Effector CD8-positive, alpha-beta T cell (primary cell): ENCODE data around the gene CRIP2.
A peak's percentile ranks its signal among the peaks of the same experiment; 100 is the strongest.

Experiments used
- DNase-seq: peaks from one replicate; lab custom pipeline; 2025; lab: John Stamatoyannopoulos, UW

The CRIP2 gene

DNA sequence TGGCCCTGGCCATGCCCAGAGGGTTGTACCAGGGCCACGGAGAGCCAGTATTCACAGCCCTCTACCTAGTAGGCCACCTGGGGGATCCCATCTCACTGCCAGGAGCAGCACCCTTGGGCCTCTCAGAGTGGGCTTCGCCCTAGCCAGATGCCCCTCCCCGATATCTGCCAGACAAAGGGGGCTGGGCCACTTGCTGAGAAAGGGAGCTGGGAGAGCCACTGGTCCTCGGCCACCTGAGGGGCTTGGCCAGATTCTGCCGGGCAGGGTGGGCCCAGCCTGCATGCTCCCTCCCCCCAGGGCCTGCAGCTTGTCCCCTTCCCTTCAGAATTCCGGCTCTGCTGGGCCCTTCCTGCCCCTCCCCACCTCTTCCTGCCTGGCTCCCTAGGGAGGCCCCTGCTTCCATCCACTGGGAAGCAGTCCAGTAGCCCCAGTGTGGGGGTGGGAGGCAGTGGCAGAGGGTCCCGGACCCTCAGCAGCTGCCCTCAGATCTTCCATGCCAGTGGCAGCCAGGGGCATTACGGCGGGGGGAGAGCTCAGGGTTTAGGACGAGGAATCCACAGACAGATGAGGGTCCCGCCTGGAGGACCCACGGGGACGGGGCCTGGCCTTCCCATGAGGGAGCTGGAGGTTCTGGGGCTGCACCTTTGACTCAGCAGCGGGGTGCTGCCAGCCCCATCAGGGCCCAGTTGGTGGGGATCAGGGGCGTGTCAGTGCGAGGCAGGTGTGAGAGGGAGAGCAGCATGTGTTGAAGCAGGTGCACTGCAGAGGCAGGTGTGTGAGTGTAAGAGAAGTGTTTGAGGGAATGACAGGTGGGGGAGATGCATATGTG lies 2.4 kb downstream of the CRIP2 start:
- DNase-seq, result no peak

DNA sequence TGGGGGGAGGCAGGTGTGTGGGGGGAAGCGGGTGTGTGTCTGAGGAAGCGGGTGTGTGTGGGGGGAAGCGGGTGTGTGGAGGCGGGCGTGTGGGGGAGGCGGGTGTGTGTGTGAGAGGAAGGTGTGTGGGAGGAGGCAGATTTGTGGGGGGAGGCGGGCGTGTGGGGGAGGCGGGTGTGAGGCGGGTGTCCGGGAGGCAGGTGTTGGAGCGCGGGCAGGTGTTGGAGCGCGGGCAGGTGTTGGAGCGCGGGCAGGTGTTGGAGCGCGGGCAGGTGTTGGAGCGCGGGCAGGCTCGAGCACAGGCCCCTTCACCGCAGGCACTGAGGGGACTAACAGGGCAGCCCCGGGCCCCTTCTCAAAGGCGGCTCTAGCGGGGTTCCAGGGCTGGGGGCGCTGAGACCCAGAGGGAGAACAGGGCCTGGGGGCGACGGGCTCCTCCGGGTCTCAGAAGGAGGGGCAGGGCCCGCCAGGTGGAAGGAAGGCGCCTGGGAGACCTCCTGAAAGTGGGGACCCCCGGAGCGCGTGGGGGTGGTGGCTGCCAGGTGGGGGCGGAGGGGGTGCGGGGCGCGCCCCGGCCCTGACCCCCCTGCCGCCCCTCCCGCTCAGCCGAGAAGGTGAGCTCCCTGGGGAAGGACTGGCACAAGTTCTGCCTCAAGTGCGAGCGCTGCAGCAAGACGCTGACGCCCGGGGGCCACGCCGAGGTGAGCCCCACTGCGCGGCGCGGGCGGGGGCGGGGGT lies 3.2 kb downstream of the CRIP2 start:
- DNase-seq, result peak; percentile 39

DNA sequence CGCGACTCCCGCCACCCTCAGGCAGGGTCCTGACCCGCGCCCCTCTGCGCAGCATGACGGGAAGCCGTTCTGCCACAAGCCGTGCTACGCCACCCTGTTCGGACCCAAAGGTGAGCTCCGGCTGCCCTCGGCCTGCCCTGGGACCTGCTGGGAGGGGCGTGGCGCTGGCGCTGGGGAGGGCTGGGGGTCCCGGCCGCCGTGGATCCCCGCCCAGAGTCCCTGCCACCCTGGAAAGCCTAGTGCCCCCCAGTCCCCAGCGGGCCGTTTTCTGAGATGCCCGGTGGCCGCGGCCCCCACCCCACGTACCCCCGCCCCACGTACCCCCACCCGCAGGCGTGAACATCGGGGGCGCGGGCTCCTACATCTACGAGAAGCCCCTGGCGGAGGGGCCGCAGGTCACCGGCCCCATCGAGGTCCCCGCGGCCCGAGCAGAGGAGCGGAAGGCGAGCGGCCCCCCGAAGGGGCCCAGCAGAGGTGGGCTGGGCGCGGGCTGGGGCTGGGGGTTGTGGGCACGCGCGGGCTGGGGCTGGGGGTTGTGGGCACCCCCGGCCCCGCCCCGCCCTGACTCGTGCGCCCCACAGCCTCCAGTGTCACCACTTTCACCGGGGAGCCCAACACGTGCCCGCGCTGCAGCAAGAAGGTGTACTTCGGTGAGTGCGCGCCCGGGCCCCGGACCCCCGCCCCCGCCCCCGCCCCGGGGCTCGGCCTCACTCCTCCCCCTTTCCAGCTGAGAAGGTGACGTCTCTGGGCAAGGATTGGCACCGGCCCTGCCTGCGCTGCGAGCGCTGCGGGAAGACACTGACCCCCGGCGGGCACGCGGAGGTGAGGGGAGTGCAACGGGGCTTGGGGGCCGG lies 4.0 kb downstream of the CRIP2 start:
- DNase-seq, result peak; percentile 21

DNA sequence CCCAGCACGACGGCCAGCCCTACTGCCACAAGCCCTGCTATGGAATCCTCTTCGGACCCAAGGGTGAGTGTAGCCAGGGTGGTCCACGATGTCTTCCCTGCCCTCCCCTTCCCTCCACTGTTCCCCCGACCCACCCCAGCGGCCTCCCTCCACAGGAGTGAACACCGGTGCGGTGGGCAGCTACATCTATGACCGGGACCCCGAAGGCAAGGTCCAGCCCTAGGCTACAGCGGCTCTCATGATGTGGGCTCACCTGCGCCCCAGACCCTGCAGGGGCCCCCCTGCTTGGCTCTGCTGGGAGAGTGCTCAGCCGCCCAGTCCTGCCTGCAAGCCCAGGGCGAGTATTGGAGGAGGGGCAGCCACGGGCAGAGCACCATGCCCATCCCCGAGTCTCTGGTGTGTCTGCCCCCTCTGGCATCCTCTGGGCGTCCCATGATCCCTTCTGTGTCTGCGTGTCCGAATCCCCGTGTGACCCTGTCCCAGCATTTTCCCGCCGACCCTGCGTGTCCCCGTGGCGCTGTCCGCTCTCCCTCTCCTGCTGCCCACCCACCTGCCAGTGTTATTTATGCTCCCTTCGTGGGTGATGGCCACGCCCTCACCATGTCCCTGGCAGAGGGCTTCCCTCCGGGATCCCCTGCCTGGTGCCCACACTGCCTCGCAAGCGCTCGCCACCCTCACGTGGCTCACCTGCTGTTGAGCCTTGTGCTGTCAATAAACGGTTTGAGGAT lies 5.0 kb downstream of the CRIP2 start:
- DNase-seq, result no peak

DNA sequence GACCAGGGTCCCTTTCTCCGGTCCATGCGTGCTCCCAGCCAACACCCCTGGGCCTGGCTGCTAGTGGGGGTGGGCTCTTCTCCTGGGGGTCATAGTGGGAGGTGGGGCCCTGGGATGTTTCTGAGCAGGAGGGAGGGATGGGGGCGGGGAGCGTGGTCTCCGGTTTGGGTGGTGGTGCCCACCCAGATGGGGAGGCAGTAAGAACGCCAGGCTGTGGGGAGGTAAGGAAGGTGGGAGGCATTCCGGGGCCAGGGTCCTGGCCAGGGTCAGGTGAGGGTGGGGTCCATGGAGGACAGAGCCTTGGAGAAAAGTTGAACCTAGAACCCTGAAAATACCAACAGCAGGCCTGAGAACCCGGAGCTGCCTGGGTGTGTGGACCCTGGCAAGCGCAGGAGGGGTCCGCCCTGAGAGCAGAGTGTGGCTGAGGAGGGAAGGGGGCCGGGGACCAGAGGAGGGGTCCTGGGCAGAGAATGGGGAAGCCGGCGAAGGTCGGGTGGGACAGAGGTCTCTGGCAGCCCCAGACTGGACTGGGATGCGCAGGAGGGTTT lies 5.7 kb downstream of the CRIP2 start:
- DNase-seq, result no peak

DNA sequence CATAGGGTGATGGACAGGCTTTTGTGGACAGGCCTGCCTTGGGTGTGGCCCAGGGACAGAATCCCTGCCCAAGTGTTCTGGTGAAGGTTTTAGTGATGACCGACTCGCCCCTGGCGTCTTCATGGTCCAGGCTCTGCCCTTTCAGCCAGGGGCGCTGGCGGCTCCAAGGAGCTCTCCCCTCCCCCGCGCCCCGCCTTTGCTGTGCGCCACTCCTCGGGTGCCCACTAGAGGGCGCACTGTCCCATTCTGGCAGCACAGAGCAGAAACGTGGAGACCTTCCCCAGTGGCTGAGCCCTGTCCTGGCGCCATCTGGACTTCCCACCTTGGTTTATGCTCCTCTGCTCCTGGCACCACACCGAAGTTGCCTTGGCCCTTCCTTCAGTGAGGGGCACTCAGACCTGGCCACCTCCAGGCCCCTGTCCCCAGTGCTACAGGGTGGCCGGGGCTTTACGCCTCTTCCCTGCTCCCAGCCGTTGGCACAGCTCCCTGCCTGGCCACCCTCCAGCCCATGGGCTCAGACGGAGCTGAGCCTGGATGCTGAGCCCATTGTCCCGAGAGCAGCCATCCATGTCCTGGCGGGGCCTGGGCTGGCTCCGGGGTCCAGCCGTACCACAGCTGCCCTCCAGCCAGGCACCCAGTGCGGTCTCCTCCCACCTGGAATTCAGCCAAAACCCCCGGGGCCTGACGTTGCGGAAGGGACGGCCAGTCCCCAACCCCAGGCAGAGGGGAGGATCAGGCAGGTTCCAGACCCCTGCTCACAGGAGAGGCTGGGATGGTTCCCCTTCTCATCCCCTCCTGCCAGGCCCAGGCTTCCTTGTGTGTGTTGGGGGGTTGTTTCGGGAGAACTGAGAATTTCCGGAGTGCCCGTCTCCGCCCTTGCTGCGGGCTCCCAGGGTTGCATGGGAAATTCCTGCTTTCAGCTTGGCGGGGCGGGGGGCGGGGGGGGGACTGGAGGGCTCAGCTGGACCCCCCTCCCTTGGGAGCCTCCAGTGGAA lies 6.5 kb downstream of the CRIP2 start:
- DNase-seq, result peak; percentile 90

DNA sequence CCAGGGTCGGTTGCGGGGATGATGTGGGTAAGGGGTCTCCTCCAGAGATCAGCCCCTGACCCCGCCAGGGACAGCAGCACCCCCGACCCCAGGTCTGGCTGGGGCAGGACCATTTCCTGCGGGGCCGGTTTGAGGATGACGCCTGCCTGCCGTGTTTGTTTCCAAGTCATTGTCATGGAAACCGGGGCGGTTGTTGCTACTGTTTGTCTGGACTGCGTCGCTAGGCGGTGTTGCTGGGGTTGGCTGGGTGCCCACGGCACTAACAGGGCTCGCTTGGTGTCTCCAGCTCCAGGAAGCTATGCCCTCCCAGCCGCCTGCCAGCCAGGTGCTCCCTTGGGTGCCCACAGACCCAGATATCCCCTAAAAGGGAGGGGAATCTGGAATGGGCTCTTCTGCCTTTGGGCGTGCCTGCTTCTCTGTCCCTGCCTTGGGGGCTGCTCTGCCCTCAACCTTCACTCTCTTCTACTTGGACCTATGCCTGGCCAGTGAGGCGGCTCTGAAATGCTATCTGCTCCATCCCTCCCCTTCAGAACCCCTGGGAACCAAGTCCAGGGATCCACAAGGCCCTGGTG lies 7.4 kb downstream of the CRIP2 start:
- peak; percentile 90 for DNase-seq

DNA sequence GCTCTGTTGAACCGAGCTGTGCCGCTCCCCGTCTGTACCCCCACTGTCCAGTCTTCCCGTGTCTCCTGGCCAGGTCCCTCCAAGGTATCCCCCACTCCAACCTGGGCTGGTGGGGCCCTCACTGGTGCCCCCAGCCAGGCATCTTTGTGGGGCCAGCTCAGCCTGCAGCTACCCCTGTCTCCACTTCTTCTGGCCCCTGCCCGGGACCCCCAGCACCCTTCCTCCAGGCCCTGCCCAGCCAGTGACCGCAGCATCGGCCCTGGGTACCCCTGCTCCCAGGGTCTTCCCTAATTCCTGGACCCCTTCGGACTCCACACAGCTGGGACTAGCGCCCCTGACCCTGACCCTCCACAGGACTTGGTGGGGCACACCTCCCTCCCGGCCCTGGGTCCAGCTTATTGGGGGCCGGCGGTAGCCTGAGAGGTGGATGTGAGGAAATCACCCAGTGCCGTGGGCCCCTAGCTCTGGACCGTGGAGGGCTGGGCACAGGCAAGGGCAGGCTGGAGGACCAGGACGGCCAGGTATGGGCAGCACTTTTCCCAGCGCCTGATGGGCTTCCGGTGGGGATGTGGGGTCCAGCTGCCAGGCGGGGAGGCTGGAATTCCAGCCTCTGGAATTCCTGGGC lies 8.0 kb downstream of the CRIP2 start:
- DNase-seq, result no peak

DNA sequence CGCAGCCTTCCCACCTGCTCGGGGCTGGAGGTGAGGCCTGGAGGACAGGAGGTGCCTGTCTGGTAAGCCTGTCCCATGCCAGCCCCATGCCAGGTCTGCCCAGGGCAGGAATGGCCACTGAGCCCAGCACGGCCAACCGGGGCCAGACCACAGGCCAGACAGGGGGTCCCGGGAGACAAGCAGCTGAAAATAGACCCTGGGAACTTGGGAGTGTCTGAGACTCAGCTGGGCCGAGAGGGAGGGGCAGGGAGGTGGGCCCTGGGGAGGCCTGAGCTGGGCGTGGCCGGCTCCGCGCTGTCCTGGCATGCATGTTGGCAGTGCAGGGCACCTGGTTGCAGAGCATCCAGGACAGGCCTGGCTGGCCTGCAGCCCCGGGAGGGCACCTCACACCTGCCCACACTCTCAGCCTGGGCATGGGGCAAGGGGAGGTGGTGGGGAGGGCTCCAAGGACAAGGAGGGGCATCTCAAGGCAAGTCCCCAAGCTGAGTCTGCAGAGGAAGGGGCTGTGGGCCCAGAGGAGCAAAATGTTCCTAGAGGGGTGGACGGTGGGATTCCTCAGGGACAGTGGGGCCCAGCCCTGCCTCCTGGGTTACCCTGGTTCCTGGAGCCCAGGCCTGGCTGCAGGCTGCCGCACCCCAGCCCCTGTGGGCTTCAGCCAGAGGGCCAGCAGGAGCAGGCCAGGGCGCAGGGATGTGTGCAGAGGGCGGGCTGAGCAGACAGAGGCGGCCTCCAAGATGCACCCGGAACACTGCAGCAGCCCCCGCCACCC lies 8.9 kb downstream of the CRIP2 start:
- no peak for DNase-seq

DNA sequence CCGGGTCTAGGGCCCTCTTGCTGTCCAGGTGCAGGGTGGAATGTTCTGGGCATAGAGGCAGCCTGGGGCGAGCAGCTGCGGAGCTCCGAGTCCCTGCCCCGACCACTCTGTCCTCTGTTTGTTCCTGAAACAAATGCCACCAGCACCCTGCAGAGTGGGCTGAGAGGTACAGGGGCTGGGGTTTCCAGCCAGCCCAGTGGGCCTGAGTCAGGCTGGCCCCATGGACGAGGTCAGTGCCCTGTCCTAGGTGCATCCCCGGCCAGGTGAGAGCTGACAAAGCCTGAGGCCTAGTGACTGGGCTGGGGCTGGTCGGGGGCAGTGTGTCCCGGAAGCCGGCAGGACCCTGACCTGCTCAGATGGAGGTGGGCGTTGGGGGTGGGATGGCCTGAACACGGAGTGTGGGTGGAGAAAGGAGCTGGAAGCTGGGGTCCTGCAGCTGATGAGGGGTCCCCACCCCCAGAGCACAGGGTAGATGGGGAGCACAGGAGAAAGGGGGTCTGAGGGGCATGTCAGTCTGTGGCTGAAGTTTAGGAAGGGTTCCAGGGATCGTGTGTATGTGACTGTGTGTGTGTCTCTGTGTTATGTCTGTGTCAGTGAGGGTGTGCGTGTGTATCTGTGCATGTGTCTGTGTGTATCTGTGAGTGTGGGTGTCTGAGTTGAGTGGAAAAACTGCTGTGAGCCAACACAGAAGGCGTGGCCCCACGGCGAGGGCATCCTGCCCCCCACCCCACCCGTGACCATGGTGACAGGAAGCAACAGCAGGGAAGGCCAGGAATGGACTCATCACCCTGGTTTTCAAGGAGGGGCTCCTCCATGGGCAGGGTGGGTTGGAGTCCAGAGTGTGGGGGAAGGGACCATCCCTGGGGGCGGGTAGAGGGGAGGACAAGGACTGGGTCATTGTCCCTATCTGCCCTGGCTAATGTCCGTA lies 9.7 kb downstream of the CRIP2 start:
- DNase-seq, result no peak

DNA sequence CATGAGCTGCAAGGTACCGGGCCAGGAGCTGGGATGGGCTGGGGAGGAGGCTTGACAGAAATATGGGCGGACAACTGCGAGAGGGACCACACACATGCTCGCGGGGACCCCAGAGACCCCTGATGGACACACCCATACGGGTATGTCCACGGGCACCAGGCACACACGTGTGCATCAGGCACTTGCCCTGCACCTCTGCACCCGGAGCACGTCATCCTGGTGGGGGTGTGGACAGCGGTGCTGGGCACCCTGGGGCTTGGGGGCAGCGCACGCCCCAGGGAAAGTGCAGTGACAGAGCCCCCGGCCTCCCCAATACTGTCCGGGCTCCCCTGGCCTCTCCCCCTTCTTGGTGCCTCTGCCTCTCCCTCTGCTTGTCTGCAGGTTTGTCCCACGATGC lies 10.4 kb downstream of the CRIP2 start:
- DNase-seq, result no peak

DNA sequence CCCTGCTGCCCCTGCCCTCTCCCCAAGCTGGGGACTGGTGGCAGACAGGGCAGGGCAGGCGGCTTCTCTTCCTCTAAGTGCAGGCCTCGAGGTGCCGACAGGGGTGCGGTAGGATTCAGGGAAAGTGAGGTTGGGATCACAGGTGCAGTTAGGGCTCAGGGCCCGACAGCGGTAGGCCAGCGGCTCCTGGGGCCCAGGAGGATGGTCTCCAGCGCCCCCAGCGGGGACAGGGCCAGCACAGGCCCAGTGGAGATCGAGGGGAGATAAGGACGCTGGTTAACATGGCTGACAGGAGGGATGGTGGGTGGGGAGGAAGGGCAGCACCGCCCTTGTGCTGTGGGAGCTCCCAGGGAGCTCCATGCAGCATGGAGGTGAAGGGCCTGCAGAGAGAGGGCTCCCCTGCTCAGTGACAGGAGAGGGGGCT lies 11.1 kb downstream of the CRIP2 start:
- DNase-seq, result no peak

DNA sequence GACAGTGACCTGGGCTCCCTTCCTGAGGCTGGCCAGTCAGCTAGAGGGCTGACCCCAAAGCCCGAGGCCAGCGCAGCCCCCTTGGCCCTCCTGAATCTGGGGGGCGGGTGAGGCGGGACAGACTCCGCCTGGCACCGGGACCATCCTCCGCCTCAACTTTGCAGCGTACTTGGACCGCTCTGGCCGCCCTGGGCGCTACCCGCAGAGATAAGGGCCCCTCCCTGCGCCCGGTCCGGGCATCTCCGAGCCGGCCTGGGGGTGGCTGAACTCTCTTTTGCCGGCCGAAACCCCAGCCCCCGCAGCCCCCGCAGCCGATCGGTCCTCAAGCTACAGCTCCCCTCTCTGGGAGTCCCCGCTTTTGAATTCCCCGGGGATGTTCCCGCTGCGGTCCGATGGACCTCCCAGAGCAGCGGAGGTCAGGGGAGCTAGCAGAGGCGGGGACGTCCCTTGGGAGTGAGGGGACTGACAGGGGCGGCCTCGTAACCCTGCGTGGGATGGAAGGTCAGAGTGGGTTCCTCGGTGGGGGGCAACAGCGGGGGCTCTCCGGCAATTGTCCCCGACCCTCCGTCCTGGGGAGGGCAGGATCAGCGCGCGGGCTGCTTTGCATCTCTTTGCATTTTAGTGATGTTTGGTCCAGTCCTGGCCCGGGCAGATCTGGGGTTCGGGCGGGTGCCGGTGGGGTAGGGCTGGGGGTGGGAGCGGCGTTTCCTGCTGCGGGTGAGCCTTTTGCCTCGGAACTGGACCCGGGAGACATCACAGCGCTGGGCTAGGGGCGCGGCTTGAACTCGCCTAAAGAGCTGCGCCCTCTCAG lies 11.7 kb downstream of the CRIP2 start, which contains the start of gene CRIP1:
Gene CRIP1, plus strand, starts transcription at position 724 of the 811 bp plus-strand sequence. CDS start 374 bp downstream, outside the sequence.
- DNase-seq, result no peak

DNA sequence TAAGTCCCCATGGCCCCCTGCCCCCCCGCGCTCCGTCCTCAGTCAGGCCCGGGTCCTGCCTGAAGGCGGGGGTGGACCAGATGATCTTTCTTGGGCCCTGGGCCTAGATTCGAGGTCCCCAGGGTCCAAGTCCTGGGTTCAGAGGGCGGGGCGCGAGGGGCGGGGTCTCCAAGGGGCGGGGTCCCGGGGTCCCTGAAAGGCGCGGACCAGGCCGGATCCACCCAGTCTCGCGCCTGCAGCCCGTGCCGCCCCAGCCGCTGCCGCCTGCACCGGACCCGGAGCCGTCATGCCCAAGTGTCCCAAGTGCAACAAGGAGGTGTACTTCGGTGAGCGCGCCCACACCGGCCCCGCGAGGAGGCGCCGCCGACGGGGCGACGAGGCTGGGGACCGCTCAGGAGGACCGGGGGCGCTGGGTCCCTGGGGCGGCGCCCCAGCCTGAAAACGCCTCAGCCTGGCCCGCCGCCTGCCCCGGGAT lies 12.4 kb downstream of the CRIP2 start:
- DNase-seq, result peak; percentile 34

DNA sequence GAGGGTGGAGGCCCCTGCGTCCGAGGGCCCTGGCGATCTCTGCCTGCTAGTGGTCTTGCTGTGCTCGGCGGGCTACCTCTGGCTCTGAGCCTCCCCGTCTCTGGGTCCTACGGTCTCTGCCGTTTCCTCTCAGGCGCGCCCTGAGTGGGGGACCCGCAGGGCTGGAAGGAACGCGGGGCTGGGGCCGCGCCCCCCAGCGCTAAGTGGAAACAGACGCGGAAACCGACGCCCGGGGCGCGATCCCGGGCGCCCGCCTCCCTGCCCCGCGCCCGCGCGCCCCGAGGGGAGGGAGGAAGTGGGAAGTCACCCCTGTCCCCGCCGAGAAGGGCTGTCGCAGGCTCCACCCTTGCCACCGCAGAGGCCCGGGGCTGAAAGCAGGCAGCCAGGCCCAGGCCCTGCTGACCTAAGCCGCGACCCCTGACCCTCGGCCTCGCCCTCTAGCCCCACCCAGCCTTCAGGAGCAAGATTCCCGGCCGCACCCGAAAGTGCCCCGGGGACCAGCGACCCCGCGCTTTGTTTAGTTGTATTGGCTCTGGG lies 12.9 kb downstream of the CRIP2 start:
- peak; percentile 59 for DNase-seq
